Activated T-cell treated with anti-CD3 and anti-CD28 coated beads for 48 hours (primary cell): Measurements from ENCODE around the gene XPO4.
"Not testable (repeated sequence)": the region's sequence is repeated elsewhere in the genome, so short reads cannot be mapped to it uniquely, and the experiment has no call there.

Source experiments
- DNase-seq: peaks from one replicate; pipeline ENCODE4 v3.0.0-alpha.2; 2020; ENCODE audit warnings: low read depth

Gene XPO4

DNA sequence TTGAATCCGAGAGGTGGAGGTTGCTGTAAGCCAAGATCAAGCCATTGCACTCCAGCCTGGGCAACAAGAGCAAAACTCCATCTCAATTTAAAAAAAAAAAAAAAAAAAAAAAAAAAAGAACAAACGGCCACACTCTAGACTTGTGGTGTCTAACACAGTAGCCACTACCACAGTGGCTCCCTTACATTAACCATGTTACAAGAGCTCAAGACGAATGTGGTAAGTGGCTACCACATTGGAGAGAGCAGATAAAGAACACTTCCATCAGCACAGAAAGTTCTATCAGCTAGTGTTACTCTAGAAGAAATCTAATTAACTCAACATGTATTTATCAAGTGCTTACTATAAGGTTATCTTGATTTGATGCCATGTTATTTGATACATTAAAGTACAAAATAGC lies 11.5 kb downstream of the XPO4 start:
- DNase-seq, result no peak

- not testable (repeated sequence) for DNase-seq
Observed at GRCh38 chr13:20890540-20890939, 12.0 kb downstream of the XPO4 start.

- no peak for DNase-seq
Observed at GRCh38 chr13:20882206-20882605, 20.3 kb downstream of the XPO4 start.

DNA sequence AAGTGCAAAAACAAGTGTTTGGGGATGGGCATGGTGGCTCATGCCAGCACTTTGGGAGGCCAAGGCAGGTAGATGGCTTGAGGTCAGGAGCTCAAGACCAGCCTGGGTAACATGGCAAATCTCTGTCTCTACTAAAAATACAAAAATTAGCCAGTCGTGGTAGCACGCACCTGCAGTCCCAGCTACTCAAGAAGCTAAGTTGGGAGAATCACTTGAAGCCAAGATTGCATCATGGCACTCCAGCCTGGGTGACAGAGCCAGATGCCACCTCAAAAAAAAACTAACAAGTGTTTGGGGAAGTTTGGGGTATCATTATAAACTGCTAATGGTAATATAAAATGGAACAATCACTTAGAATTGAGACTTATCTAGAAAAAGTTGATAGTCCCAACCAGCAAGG lies 24.6 kb downstream of the XPO4 start:
- DNase-seq, result no peak

GRCh38 chr13:20876802-20877201 lies 25.7 kb downstream of the XPO4 start:
- not testable (repeated sequence) for DNase-seq

GRCh38 chr13:20874439-20874838 lies 28.1 kb downstream of the XPO4 start:
- not testable (repeated sequence) for DNase-seq

DNA sequence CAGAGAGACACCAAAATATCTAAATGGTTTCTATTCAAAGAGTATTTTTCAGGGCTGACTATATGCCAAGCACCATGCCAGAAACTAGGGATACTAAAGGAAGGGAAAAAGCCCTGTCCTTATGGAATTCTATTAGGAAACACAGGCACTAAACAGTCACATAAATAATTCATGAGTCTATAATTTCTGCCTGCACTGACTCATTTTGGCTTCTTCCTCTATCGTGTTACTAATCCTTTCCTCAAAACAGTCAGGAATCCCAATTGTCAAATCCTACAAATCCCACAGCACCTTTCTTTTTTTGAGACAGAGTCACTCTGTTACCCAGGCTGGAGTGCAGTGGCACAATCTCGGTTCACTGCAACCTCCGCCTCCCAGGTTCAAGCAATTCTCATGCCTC lies 29.2 kb downstream of the XPO4 start:
- no peak for DNase-seq

DNA sequence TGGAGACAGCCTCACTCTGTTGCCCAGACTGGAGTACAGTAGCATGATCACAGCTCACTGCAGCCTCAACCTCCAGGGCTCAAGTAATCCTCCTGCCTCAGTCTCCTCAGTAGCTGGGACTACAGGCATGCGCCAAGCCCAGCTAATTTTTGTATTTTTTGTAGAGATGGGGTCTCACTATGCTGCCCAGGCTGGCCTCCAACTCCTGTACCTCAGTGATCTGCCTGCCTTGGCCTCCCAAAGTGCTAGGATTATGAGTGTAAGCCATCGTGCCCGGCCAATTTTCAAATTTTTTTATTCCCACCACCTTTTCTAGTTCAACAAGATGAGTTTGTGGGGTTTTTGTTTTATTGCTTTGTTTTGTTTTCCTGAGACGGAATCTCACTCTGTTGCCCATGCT lies 31.7 kb downstream of the XPO4 start:
- no peak for DNase-seq

- no peak for DNase-seq
Observed at GRCh38 chr13:20869540-20869939, 33.0 kb downstream of the XPO4 start.

GRCh38 chr13:20867408-20867807 lies 35.1 kb downstream of the XPO4 start:
- no peak for DNase-seq

- not testable (repeated sequence) for DNase-seq
Observed at GRCh38 chr13:20861666-20862065, 40.9 kb downstream of the XPO4 start.

DNA sequence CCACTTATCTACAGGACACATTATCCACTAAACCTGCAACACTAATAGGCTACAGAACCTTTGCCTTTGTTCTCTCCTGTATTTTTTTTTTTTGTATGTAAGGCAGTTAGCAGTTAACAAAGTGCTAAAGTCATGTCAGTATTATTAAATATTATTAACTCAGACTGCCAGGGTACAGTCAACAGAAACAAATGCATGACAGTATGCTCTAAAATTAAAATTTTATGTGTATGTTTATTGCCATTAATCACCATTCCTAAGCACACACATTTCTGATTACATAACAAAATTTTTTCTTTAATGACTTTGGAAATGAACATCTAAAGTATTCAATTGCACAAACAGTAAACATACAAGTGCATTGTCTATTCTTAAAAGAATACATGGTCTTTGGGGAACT lies 41.7 kb downstream of the XPO4 start:
- DNase-seq, result no peak

- DNase-seq, result no peak
Observed at GRCh38 chr13:20856650-20857049, 45.9 kb downstream of the XPO4 start.

DNA sequence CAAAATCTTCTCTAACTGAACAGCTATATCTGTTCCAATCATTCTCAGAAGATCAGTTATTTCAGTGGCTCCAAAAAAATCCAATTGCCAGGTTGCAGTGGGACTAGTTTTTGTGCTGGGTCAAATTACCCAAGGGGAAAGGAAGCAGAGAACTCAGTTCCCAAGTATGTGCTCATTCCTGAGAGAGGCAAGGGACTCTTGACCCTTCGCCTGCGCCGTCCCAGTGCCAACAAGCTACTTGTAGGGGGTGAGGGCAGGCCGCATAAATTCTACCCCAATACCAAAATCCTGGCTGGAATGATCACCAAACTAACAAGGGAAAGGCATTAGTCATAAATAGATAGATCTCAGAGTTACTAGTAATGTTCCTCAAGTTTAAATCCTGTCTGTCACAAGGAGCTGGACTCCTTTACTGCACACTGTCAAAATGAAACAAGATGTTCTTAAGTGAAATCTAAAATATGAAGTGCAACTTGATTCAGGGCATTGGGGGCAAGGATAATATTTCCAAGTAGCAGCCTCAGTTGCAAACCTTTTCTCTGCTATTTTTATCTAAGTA lies 50.6 kb downstream of the XPO4 start:
- no peak for DNase-seq

DNA sequence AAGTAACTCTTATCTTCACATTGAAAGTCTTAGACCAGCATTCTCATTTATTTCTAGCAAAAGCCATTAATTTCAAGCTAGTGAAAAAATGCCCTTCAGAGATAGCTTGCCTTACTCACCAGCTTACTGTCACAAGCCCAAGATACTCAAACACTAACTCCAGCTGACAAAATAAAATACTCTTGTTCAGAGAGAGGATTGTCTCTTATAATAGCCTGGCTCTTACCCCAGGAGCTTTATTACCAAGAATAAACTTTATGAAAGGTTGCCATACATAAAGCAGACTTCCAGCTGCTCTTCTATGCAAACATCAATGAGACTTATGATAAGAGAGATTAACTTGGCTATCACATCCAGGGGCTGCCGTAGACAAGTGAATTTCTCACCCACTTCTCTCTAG lies 53.6 kb downstream of the XPO4 start:
- DNase-seq, result no peak

DNA sequence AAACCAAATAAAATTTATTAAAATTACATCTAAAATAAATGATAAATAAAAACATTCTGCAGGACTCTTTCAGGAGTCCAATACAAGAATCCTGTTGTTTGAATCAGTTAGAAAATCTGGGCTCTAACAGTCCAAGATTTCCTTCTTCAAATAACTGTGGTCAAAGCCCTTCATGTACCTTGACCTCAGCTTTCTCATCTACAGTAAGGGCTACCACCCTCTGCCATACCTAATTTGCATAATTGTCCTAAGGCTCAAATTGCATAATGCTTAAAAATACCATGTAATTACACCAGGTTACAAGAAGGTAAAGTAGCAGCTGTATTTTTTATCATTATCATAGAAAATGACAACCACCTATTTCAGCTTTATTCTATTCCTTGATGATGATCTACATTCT lies 54.3 kb downstream of the XPO4 start:
- no peak for DNase-seq

DNA sequence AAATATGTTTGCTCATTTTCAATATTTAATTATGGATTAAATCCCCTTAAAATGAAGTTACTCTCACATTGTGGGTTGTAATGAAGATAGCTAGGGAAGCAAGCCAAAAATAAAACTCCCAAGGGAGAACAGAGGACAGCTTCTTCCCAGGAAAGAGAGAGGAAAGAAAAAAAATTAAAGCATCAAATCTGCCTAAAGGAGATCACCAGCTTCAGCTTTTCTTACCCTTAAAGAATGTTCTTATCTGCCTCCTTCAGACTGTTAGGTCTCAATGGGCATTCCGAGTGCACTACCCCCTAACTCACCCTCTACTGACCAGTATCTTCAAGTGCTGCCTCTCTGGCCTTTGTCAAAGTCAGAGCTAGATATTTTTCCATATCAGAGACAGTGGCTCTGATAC lies 55.2 kb downstream of the XPO4 start:
- no peak for DNase-seq

- DNase-seq, result no peak
Observed at GRCh38 chr13:20843166-20843565, 59.4 kb downstream of the XPO4 start.

GRCh38 chr13:20840568-20840967 lies 62.0 kb downstream of the XPO4 start:
- no peak for DNase-seq

GRCh38 chr13:20833900-20834679 lies 68.5 kb downstream of the XPO4 start:
- no peak for DNase-seq

DNA sequence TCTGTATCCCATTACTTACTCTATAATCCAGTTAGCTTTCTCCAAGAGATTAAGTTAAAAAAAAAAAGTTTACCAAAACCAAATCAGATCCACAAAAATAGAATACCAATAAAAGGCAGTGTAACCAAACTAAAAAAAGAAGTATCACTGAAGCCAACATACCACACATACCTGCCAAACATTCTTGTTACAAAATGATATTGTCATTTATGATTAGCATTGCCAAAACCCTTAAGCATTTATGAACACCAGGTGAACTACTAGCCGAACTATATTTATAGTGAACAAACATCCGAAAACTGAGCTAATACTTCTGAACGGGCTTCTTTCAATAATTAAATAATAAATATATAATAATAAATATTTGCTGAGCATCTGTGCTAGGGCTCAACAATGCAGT lies 69.7 kb downstream of the XPO4 start:
- DNase-seq, result no peak

- DNase-seq, result no peak
Observed at GRCh38 chr13:20831933-20832332, 70.6 kb downstream of the XPO4 start.

DNA sequence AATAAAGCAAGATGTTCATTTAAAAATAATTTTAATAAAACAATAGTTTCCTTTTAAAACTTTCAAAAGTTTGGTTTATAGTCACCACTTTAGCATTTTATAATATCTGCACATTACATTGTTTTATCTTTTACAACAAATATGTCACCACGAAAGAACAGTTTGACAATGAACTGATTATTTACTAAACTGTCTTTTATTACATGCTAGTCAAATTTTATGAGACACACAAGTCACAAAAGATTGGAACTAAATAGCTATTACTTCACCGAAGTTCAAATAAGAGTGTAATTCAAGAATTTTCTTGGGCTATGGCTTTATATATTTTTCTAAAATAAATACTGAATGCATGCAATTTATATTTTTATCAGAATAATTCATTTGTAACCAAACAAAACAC lies 71.3 kb downstream of the XPO4 start:
- DNase-seq, result no peak
